K562 (cell line): ENCODE results near the gene ESPN. TPM values are rescaled to one million over a fixed set of nuclear protein-coding genes. Genes with fewer than 3 reads are reported as not detected.

ENCODE experiments used
- AFF4 ChIP-seq: sonication (generic); formaldehyde crosslinking; IDR thresholded peaks from 2 replicates; pipeline ENCODE4 v1.8.0; 2023; ENCODE audit warnings: mild to moderate bottlenecking, missing genetic modification reagents
- BDP1 ChIP-seq: IDR thresholded peaks from 3 replicates; pipeline ENCODE4 v1.6.1; 2011; ENCODE audit not compliant: insufficient read length, insufficient read depth
- GTF2A2 ChIP-seq: IDR thresholded peaks from 2 replicates; pipeline ENCODE4 v1.6.1; 2016; ENCODE audit warnings: mild to moderate bottlenecking, missing genetic modification characterization, missing compliant biosample characterization
- KAT2B ChIP-seq: IDR thresholded peaks from one replicate; pipeline ENCODE4 v1.6.1; 2012; ENCODE audit warnings: low read depth, mild to moderate bottlenecking, control low read depth, inconsistent platforms, low read length, moderate library complexity
- MECOM ChIP-seq: fragments of 250-450 bp; sonication (Bioruptor Pico); IDR thresholded peaks from 2 replicates; pipeline ENCODE4 v1.8.0; 2022; ENCODE audit warnings: inconsistent platforms
- NCOA2 ChIP-seq, 2 experiments: fragments of 450-650 bp; IDR thresholded peaks; 2 replicates each; pipeline ENCODE4 v1.6.1; 2018; ENCODE audit warnings: mild to moderate bottlenecking in 2 of 2, moderate library complexity in 1 of 2; ENCODE audit not compliant: partially characterized antibody in 2 of 2
- RREB1 ChIP-seq: fragments of 250-450 bp; sonication (Bioruptor Pico); IDR thresholded peaks from 2 replicates; pipeline ENCODE4 v1.4.0; 2020
- SNIP1 ChIP-seq: fragments of 450-650 bp; IDR thresholded peaks from 2 replicates; pipeline ENCODE4 v1.7.1; 2017; ENCODE audit warnings: low read depth, mild to moderate bottlenecking
- polyA plus RNA-seq, 8 experiments: library from polyadenylated mRNA; depleted of rRNA in 4 of 8; stranded (reverse) in 5 of 8; unstranded in 3 of 8; fragments of >200 nt; fragmentation: Nextera tagmentation in 2 of 8; fragmentation: Illumina TruSeq in 1 of 8; extraction: Ambion mirVana in 2 of 8; extraction: Trizol in 1 of 8; gene quantifications; 2 replicates each; pipeline versions ENCODE4 v1.2.1 to v1.2.3, GENCODE V29; 2011 to 2014; ENCODE audit warnings: inconsistent platforms in 1 of 8, missing spikeins in 1 of 8
- total RNA-seq, 7 experiments: library from RNA; depleted of rRNA in 6 of 7; stranded (reverse); fragments of >200 nt in 6 of 7; fragmentation: Illumina TruSeq in 2 of 7; extraction: Trizol in 2 of 7; gene quantifications; 2 replicates each; pipeline versions ENCODE4 v1.2.1 to v1.2.3, GENCODE V29; 2011 to 2021; ENCODE audit warnings: low replicate concordance in 1 of 7
- TF ChIP-seq, protein P1 (sequence below): sonication (generic); formaldehyde crosslinking; IDR thresholded peaks from 2 replicates; pipeline ENCODE4 v1.8.0; 2022; ENCODE audit warnings: mild to moderate bottlenecking, missing genetic modification reagents
- TF ChIP-seq, protein P2 (sequence below): sonication (generic); formaldehyde crosslinking; IDR thresholded peaks from 2 replicates; pipeline ENCODE4 v1.8.0; 2022; ENCODE audit warnings: missing genetic modification reagents, mild to moderate bottlenecking, borderline replicate concordance

The ESPN gene
- total and polyA plus RNA-seq, 9 of the 15 experiments (the other 6 are each of a cell fraction or from before 2014, with no cell fraction given) = 0.07 to 1.2 (median 0.45) TPM; not detected in 3

DNA sequence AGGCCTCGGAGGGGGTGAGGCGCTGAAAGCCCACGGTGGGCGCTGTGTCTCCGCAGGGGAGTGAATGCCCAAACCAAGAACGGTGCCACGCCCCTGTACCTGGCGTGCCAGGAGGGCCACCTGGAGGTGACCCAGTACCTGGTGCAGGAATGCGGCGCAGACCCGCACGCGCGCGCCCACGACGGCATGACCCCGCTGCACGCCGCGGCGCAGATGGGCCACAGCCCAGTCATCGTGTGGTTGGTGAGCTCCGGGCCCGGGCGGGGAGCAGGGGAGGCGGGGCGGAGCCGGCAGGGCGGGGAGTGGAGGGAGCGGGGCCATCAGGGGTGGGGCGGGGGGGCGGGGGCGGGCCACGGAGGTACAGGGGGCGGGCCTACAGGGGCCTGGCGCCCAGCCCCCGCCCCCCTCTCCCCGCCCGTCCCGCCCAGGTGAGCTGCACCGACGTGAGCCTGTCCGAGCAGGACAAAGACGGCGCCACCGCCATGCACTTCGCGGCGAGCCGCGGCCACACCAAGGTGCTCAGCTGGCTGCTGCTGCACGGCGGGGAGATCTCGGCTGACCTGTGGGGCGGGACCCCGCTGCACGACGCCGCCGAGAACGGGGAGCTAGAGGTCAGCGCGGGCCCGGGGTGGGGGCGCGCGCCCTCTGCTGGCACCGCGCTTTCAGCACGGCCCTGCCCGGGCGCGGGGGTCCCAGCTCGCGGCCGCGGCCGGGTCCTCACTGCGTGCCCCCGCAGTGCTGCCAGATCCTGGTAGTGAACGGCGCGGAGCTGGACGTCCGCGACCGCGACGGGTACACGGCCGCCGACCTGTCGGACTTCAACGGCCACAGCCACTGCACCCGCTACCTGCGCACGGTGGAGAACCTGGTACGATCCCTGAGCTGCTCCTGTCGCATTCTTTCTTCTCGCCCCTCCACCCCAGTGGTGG, 15.9 kb downstream of the ESPN start (continued):
- TF ChIP-seq, protein P1, sequence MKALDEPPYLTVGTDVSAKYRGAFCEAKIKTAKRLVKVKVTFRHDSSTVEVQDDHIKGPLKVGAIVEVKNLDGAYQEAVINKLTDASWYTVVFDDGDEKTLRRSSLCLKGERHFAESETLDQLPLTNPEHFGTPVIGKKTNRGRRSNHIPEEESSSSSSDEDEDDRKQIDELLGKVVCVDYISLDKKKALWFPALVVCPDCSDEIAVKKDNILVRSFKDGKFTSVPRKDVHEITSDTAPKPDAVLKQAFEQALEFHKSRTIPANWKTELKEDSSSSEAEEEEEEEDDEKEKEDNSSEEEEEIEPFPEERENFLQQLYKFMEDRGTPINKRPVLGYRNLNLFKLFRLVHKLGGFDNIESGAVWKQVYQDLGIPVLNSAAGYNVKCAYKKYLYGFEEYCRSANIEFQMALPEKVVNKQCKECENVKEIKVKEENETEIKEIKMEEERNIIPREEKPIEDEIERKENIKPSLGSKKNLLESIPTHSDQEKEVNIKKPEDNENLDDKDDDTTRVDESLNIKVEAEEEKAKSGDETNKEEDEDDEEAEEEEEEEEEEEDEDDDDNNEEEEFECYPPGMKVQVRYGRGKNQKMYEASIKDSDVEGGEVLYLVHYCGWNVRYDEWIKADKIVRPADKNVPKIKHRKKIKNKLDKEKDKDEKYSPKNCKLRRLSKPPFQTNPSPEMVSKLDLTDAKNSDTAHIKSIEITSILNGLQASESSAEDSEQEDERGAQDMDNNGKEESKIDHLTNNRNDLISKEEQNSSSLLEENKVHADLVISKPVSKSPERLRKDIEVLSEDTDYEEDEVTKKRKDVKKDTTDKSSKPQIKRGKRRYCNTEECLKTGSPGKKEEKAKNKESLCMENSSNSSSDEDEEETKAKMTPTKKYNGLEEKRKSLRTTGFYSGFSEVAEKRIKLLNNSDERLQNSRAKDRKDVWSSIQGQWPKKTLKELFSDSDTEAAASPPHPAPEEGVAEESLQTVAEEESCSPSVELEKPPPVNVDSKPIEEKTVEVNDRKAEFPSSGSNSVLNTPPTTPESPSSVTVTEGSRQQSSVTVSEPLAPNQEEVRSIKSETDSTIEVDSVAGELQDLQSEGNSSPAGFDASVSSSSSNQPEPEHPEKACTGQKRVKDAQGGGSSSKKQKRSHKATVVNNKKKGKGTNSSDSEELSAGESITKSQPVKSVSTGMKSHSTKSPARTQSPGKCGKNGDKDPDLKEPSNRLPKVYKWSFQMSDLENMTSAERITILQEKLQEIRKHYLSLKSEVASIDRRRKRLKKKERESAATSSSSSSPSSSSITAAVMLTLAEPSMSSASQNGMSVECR = no peak
- no peak for TF ChIP-seq RREB1 (CRISPR knock-in tag)
- no peak for TF ChIP-seq GTF2A2 (tag)
- no peak for TF ChIP-seq NCOA2 (IDR thresholded peaks at IDR 0.05; ENCODE audit: partially characterized antibody in 2 of 2)
- TF ChIP-seq AFF4 (CRISPR knock-in tag) = no peak
- TF ChIP-seq, protein P2, sequence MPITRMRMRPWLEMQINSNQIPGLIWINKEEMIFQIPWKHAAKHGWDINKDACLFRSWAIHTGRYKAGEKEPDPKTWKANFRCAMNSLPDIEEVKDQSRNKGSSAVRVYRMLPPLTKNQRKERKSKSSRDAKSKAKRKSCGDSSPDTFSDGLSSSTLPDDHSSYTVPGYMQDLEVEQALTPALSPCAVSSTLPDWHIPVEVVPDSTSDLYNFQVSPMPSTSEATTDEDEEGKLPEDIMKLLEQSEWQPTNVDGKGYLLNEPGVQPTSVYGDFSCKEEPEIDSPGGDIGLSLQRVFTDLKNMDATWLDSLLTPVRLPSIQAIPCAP (CRISPR knock-in tag) = no peak
- no peak for TF ChIP-seq SNIP1
- TF ChIP-seq BDP1 = no peak
- no peak for TF ChIP-seq KAT2B
- TF ChIP-seq MECOM = no peak
